T-helper 22 cell (primary cell): ENCODE results near the gene FAM200C.

Experiments
- DNase-seq: peaks from one replicate; pipeline ENCODE4 v3.0.0-alpha.2; 2020; ENCODE audit warnings: low read depth

Gene FAM200C

DNA sequence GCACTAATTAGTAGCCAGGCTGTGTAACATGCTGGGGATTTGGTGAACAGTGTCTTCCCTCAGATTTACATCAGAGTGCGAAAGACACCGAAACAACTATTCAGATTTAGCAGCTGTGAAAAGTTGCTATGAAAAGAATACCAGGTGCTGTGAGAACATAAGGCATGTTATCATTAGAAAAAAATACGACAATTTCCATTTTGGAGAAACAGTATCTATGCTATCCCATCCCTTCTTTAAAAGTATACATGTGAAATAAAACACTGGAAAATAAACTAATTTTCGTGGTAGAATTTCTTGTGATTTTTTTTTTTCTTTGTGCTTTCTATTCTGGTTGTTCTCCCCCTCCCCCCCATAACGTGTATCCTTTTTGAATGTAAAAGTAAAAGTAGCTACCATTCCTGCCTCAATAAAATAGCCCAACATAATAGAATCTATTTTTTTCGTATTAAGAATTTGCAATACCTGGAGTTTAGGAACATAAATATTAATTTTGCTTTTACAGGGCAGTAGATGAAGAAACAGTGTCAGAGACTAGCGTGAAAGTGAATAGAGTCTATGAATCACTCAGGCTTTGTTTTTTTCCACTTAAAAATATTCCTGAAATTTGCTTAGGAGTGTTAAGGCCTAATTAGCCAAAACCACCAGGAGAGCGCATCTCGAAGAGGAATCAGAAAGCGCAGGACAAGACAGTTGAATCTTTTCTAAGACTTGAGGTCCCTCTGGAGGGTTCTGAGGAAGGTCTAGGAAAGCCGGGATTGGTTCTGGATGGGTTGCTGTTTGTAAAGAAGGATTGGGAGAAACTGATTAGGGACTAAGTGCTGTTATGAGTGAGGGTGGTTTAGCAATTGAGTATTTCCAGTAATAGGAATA is 19.8 kb upstream of the FAM200C start:
- no peak for DNase-seq

DNA sequence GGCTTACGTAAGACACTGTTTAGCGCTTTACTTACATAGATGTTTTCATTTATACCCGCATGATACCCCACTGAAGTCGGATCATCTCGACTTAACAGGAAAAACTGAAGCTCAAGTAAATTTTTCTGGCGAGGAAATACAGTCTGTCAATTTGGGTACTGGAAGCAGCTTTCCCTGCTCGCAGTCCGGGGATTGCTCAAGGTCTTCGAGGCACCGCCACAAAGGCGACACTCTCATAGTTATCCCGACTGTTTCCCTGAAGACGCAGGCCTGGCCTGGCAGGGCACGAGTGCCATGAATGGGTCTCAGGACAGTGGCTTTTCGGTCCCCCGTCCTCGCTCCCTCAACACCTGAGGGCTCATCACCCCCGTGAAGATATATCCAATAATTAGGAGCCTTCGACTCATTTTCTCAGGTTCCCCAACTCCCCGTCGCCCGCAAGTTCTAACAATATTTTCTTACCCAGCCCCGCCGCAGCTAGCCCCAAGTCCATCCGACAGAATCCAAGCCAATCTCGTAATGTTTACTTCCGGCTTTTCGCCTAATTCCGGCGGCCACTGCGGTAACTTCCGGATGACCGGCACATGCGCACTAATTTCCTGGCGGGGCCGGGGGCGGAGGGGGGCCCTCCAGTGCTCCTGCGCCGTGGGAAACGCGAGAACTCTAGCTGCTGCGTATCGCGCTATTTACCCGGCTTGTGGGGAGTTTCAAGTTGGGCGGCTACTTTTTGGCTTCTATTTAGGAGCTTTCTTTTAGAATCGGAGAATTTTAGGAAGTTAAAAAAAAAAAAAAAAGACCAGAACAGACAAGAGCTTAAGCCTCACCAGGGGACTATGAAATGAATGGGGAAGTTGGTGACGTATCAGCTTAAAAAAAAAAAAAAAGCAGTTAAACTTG is 19.0 kb upstream of the FAM200C start, which contains the start of gene SLU7:
TSS of gene SLU7 (minus strand) at position 521 of the 897 bp plus-strand sequence. CDS start 3,787 bp downstream, outside the sequence.
- DNase-seq, result peak; percentile 83

DNA sequence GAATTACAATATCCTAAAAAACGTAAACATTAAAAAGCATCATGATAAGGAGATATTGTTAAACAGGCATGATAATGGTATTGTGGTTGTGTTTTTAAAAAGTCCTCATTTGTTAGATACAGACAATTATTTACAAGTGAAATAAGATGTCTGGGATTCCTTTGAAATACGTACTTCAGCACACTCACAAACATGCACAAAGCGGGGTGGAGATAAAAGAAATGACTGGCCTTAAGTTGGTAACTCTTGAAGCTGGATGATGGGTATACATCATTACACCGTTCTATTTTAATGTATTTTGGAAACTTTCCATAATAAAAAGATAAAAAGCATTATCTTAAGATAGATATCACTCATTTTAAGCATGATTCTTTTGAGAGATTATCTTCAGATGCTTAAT is 1.0 kb downstream of the FAM200C start:
- DNase-seq, result no peak

DNA sequence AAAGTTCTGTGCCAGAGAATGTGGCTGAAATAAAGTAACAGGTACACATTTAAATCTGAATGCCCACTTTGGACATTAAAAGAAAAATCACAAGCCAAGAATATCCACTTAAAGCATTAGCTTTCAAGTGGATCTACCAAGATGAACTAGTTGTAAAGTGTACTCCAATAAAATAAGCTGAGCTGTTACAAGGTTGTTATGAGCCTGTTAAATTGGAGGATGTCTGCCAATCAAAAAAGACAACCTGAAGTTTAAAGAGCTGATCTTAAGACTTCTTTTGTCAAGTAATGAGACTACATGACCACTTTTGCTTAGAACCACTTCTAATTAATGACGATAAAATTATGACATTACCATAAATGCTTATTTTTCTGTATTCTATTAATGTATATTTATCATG is 2.4 kb downstream of the FAM200C start:
- DNase-seq, result no peak

DNA sequence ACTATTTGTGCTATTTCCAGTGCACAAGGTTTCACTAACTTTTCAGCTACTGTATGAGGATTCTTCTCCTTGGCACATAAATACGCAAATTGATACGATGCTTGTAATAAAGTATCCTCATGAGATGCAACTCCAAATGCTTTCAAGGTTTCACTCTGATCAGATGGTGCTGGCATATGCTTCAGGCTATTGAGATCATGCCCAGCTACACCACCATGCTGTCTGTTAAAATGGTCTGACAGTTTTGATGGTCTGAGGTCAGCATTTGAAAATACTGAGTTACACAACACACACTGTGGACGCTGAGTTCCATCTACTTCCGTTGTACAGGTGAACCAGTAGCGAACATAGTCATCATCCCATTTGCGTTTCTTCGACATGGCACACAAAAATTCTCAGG is 4.7 kb downstream of the FAM200C start:
- no peak for DNase-seq

DNA sequence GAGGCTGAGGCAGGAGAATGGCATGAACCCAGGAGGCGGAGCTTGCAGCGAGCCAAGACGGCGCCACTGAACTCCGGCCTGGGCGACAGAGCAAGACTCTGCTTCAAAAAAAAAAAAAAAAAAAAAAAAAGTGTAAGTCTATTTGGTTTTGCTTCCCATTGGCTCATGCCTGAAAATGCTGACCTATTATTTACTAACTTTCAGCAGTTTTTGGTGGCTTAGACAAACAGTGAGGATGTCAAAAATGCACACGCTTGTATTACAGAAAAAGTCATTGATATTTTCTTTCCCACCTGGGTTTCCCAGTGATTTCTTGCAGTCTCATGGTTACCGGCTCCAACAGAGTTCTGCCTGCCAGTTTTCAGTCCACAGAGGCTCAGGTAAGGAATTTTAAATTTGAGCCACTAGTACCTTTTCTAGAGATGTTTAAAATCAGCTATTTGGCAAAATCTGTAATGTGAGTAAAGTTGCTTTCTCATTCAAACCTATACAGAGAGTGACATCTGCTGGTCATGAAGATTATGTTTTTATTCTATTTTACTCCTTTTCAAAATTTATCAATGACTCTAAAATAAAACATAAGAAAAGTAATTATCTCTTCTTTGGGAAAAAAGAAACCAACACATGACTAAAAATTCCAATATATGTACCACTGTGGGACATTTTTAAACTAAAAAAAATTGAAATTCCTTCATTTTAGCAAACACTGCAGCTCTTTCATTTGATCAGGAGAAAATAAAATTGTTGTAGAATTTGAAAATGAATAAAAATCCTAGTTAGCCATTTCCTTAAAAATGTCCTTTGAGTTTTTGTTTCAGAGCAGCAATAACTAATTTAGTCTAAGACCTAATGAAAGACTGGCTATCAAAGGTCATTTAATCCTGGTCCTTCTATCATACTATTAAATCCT is 8.8 kb downstream of the FAM200C start:
- DNase-seq, result no peak

DNA sequence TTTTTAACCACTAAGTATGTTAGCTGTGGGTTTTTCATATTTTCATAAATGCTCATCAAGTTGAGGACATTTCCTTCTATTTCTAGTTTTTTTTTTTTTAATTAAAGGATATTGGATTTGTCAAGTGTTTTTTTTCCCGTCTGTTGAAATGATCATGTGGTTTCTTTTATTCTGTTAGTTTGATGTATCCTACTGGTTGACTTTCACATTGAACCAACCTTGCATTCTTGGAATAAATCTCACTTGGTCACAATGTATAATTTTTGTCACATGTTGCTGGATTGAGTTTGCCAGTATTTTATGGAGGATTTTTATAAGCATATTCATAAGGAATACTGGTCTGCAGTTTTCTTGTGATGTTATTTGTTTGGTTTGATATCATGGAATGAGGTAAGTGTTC is 12.4 kb downstream of the FAM200C start:
- no peak for DNase-seq

DNA sequence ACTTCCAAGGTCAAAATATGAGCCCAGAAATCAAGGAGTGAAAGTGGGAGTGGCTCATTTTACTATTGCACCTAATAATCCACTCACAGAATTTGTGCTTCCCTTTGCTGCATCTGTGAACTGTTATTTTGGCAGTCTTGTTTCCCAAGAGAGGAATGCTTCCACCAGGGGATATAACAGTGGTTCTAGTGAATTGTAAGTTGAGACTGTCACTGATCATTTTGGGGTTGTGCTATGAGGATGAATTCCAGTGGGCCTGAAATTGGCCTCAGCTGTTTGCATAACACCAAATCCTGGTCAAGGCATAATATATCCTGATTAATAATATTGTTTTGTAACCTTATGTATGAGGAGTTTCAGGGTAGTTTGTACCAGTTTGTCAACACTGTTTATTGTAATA is 14.4 kb downstream of the FAM200C start:
- no peak for DNase-seq

DNA sequence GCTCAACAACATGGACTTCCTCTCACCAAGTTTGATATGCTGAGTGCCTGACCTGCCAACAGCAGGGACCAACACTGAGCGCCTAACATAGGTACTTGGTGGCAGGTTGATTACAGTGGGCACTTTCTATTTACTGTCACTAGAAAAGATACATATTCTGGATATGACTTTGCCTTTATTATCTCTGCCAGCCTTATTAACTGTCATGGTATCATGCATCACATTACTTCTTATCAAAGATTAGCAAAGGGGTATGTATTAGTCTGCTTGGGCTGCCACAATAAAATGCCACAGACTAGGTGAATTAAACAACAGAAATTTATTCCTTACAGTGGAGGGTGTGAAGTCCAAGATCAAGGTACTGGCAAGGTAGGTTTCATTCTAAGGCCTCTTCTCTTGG is 15.2 kb downstream of the FAM200C start:
- DNase-seq, result no peak

DNA sequence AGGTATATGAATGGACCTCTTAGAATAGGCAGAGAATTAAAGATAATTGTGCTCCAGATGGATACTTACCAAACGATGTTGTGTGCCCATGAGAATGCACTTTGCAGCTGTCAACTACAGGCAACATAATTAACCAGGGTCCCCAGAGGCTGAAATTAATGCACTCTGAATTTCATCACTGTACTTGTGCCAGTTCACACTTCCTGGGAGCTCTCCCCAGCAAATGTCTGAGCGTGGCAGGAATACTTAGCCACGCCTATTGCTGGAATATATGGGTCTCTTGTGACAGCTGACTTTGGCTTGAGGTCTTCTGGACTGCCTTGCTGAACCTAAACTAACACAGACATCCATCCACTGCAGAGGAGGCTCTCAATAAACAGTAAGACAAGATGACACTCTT is 17.5 kb downstream of the FAM200C start:
- DNase-seq, result no peak

DNA sequence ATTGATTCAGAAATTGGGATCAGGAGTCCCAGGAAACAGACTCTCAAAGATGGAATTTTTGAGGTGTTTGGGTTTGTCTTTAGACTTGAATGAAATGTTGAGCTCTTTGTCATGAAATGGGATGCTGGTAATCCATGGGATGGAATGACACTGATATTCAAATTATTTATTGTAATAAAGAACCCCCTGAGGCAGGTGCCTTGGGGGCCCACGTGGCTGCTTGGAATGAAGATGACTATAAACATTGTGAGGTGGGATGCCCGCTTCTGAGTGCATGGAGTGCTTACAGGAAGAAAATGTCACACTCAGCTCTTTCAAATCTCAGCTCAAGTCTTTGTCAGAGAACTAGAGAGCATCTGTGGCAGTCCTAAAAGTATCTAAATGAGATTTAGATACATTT is 19.8 kb downstream of the FAM200C start:
- no peak for DNase-seq

DNA sequence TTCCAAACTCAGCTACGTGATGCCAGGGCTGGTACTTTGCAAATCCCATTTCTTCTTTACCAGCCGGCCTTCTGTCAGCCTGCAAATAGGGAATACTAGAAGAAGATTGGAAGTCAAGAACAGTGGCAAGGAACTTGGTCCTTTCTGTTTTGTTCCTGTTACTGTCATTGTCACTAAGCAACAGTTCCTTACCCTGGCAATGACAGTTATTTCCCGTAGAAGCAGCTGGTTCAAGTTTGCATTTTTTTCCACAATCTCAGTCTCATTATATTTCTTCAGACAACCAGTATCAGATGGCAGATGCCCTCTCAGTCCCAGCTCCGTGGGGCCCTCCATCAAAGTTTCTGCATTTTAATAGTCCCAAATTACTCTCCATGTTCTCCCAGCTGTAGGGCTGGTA is 20.3 kb downstream of the FAM200C start:
- DNase-seq, result no peak

DNA sequence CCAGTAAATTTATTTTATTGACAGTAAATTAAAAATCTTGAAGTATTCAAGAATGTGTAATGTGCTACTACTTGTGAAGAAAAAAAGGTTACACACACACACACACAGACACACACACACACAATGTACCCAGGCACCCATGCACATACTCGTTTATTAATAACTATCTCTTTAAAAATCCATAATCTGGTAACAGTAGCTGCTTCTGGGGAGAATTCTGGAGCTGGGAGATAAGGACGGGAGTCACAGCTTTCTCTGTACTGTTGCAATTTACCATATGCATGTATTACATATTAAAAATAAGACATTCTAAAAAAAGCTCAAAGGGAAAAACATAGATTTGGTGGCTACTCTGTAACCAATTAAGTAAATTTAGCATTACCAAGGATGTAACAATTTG is 21.5 kb downstream of the FAM200C start:
- no peak for DNase-seq

DNA sequence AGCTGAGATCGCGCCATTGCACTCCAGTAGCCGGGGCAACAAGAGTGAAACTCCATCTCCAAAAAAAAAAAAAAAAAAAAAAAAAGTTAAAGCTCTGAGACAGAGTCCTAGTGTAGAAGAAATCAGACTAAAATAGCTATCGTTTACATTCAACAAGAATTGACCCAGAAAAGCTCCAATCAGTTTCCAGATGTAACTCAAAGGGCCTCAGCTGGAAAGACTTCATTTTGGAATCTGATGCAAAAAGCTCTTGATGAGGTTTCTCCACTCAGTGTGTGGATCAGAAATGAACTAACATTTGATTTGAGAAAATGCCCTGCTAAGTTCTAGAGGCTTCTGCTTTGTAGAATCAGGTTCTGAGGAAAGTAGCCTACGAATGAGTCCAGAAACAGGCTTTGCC is 22.2 kb downstream of the FAM200C start:
- DNase-seq, result no peak

DNA sequence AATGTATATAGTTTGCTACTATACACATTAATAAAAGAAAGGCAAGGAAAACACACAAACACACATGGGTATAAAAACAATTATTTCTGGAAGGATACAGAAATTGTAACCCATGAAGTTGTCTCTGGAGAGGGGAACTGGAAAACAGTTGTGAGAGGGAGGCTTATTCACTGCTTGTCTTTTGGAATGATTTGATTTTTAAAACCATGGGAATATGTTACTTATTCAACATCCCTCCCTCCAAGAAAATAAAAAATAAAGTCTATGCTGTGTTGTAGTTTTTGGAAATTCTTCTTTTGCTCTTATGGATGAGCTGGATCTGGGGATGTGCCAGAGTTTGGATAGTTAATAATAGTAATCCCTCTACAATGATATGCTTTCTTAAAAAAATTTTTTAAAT is 23.4 kb downstream of the FAM200C start:
- DNase-seq, result no peak

DNA sequence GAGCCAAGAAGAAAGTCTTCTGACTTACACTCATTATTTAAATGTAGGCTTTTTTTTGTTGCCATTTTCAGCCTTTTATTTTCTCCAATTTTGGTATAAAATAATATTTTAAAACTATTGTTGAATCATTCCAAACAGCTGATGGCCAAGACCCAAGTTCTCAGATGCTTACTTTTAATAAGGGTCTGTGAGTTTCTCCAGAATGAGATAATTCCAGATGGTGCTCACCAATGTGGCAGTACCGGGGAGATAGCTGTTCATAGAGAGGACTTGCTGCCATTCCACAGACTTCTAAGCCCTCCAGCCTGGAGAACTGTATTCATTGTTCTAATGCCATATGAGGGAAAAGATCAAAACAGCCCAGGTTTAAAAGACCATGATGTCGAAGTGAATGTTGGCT is 24.2 kb downstream of the FAM200C start:
- no peak for DNase-seq

DNA sequence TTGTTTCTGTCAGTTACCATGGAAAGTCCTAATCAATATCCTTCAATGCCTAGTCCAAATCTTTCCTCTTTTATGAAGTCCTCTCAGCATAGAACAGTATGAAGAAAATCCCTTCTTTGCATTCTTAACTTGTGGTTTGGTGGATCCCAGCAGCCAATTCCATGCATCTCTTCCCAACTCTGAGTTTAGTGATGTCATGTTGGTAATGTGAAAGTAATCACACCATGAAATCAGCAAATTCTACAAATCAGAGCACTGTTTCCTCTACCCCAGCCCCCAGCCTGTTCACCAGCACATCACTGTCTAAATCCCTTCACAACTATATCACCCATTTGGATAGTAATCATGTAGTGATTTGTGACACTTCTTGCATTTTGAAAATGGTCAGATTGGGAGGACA is 24.7 kb downstream of the FAM200C start:
- DNase-seq, result no peak

DNA sequence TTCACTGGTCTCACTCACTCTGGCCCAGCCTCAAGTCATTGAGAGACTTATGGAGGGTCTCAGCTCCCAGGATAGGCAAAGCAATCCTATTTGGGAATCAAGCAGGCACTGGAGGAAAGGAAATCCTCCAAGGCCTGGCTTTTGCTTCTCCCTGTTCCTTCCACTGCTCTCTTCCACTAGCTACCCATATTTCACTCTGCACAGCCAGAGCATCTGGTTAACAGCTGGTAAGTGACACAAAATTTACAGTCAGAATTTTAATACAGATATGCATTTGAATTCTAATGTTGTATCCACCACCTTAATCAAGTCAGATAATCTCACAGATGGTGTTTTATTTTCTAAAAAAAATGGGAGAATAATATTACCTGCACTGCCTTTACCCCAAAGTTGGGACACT is 28.6 kb downstream of the FAM200C start:
- DNase-seq, result no peak

DNA sequence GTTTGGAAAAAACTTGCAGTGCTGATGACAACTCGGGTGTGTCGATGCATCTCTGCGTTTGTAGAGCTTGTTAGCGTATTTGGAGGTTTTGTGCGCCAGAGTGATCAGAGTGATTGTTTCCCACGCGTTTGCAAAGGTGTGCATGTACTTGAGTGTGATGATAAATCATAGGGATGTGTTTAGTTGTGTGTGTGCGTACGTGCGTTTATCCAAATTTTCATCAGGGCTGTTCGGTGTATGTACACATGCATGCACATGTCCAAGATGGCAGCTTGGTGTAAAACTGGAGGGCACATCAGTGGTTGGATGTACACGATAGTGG is 29.2 kb downstream of the FAM200C start:
- no peak for DNase-seq

DNA sequence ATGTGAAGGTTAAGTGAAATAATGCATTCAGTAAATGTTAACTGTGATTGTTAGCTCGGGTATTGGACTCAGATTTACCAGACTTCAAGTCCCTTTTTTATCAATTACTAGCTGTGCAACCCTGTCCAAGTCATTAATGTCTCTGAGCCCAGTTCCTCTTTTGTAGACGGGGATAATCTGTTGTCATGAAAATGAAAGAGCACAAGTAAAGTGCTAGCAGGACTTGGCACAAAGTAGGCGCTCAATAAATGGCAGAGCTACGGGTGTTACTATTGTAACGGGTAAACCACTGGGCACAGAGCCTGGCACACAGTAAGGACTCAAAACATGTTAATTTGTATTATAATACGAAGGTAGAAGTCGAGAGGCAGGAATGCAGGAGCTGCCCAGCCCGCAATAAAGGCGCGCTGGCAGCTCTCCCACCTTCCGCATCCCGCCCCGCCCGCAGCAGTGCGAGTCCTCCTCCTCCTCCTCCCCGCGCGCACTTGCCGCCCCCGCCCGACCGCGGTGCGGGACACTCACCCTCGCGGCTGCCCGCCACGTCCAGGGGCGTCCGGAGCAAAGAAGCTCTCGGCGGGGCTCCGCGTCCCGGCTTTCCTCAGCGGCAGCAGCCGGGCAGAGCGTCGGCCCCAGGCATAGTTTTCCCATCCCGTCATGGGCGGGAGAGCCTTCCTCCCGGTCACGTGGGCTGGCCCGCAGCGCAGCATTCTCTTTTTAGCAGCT is 29.7 kb downstream of the FAM200C start, which contains the start of gene C1QTNF2:
TSS of gene C1QTNF2 (minus strand) at position 637 of the 723 bp plus-strand sequence. CDS start 15,615 bp downstream, outside the sequence.
- DNase-seq, result no peak

DNA sequence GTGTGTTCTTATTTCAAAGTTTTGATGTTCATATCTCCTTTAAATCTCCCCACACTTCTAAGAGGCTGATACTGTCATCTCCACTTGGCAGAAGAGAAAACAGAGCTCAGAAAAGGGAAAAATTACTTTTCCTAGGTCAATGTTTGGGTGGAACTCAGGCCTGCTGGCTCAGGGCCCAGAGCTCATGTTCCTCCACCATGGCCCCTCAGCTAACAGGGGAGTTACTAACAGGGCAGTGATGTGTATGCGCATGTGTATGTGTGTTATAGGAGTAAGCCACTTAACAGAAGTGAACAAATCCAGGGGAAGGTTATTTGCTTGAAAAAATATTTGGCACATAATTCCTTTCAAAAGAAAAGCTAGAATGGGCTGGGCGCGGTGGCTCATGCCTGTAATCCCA is 32.0 kb downstream of the FAM200C start:
- no peak for DNase-seq
